Activated naive CD8-positive, alpha-beta T cell treated with anti-CD3 and anti-CD28 coated beads, Interleukin-2, amount 50 U/mL, for 16 hours (primary cell): ENCODE results near the gene TMOD1.
"Not testable (repeated sequence)": the region's sequence is repeated elsewhere in the genome, so short reads cannot be mapped to it uniquely, and the experiment has no call there.

Experiments
- DNase-seq: peaks from one replicate; pipeline ENCODE4 v3.0.0-alpha.2; 2020; ENCODE audit warnings: low read depth, low spot score

TMOD1 gene

DNA sequence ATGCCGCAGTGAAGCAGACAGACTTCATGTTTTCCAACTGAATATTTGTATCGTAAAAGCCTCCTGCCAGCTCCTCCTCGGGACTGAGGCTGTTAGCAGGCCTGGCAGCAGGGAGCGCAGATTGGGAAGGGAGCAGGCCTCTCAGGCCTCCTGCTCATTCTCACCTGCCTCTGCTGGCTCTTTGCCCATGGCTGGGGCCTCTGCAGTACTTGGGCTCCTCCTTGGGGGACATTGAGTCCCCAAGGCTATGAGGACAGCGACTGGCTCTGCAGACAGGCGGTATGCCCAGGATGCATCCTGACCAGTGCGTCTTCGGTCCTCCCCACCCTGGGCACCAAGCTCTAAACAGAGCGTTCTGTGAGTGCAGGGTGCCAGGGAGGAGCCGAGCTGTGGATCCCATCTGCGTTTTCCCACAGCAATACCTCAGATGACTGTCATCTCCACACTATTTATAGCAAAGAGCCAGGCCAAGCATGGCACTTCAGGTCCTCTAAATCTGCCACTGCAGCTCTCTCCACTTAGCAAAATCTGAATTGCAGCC lies 93.0 kb downstream of the TMOD1 start:
- no peak for DNase-seq

- no peak for DNase-seq
These were observed 95.4 kb downstream of the TMOD1 start for GRCh38 chr9:97596906-97597305.

- peak; percentile 51 for DNase-seq
These were observed 97.2 kb downstream of the TMOD1 start for GRCh38 chr9:97598461-97599288.

- no peak for DNase-seq
These were observed 97.9 kb downstream of the TMOD1 start for GRCh38 chr9:97599314-97599846.

- DNase-seq: no peak
These were observed 99.2 kb downstream of the TMOD1 start for GRCh38 chr9:97600531-97601227.

DNA sequence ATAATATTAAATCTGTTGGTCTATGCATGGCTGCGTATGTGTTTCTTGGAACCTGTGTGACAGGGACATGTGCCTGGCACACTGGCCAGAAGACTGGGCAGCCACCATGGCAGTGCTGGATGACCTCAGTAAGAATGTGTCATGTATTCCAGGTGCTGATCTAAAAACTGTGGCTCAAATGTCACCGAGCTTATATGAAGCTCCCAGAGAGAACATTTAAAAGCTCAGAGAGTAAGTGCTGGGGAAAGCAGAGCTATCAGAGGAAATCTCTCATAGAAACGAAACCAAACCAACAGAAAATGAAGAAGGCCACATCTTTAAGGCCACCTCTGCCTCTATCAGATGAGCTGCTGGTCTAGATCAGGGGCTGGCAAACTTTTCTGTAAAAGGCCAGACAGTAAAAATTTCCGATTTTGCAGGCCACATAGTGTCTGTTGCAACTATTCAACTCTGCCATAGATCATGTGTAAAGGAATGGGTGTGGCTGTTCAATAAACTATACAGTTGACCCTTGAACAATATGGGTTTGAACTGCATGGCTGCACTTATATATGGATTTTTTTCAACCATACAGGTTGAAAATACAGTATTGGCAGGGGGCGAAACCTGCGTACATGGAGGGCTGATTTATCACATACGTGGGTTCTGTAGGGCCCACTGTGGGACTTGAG lies 99.9 kb downstream of the TMOD1 start:
- no peak for DNase-seq

DNA sequence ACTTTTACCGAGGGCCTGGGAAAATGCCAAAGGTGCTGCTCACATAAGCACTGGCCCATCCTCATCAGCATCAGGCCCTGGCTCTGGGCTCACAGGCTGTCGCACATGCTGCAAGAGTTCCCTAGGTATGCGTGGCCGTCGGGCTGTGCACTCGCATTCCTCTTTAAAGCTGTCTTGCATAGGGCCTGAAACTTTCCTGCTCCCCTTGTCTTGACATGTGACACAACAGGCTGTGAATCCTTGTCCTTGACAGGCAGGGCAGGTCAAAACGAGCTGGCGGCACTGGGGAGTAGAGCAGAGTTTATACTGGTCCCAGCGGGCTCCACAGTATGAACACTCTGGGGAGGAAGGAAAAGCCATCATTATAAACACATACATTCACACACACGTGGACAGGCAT lies 101.0 kb downstream of the TMOD1 start:
- DNase-seq: no peak

- DNase-seq: no peak
These were observed 103.6 kb downstream of the TMOD1 start for GRCh38 chr9:97604901-97605645.

- DNase-seq: no peak
These were observed 114.1 kb downstream of the TMOD1 start for GRCh38 chr9:97615439-97616072.

DNA sequence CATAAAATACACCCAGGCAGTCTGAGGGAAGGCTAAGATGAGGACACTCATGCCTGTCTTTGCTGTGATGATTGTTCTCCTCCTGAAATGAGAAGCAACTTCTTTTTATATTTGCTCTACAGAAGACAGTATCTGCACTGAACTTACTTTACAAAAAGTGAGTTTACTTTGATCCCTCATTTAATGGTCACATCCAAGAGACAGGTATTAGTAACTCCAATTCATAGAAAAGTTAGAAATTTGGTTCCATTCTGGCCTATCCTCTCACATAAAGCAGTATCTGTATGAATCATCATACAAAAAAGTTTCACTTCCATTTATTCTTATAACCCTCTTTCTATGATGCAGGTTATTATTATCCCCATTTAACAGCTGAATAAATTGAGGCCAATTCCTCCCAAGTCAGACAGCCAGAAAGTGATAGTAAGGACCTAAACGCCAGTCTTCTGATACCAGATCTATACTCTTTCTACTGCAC lies 116.5 kb downstream of the TMOD1 start:
- no peak for DNase-seq

- DNase-seq: not testable (repeated sequence)
These were observed 118.6 kb downstream of the TMOD1 start for GRCh38 chr9:97620063-97620462.

DNA sequence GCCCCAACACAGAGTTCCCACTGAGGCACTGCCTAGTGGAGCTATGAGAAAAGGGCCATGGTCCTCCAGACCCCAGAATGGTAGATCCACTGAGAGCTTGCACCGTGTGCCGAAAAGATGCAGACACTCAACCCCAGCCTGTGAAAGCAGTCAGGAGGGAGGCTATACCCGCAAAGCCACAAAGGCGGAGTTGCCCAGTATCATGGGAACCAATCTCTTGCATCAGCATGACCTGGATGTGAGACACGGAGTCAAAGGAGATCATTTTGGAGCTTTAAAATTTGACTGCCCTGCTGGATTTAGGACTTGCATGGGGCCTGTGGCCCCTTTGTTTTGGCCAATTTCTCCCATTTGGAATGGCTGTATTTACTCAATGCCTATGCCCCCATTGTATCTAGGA lies 121.0 kb downstream of the TMOD1 start:
- not testable (repeated sequence) for DNase-seq

GRCh38 chr9:97623946-97624345 lies 122.5 kb downstream of the TMOD1 start:
- no peak for DNase-seq

DNA sequence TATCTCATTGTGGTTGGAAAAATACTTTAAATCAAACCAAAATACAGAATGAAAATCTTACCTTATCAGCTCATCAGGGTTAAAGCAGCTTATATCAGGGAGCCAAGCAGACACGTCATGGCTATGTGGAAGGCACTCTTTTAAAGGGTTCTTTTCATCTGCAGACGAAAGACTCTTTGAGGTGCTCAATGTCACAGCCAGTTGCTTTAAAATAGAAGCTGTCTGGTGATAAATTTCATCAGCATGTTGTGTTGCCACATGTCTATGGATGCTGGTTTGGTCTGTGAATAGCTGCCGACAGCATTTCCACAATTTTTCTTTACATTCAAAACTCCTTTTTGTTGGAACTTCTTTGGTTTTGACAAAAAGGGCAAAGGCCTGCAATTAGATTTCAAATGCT lies 124.2 kb downstream of the TMOD1 start:
- no peak for DNase-seq

DNA sequence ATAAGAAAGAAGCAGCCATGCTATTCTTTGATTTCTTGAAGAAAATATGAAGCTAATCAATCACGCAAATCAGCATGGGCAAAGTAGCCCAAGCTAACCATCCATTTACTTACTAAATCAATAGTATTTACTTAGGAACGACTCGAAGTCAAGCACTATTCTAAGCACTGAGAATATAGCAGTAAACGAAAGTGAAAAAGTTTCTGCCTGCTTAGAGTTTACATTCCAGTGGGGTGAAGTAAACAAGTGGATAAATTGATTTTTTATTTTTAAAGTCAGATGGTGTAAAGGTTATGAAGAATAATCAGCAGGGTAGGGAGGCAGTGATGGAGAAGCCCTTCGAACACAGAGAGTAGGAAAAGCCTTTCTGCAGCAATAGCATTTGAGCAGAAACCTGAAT lies 126.2 kb downstream of the TMOD1 start:
- DNase-seq: no peak

GRCh38 chr9:97628668-97629067 lies 127.2 kb downstream of the TMOD1 start:
- no peak for DNase-seq

DNA sequence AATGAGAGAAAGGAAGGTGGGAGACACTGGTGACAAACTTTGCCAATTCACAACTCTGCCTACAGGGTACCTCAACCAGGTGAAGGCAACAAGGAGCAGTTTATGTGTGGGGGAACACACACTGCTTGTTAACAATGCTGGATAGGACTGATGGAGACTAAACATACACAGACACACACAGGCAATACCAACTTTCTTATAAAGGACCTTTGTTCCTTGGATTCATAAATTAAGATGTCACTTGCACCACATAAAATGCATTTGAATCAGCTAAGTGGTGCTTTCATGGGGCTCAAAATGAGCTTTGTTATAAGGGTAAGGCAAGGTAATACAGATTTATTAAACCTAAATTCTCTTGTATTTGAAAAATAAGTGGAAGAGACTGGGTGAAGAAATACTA lies 127.7 kb downstream of the TMOD1 start:
- DNase-seq: no peak

- DNase-seq: no peak
These were observed 129.1 kb downstream of the TMOD1 start for GRCh38 chr9:97630591-97630990.

DNA sequence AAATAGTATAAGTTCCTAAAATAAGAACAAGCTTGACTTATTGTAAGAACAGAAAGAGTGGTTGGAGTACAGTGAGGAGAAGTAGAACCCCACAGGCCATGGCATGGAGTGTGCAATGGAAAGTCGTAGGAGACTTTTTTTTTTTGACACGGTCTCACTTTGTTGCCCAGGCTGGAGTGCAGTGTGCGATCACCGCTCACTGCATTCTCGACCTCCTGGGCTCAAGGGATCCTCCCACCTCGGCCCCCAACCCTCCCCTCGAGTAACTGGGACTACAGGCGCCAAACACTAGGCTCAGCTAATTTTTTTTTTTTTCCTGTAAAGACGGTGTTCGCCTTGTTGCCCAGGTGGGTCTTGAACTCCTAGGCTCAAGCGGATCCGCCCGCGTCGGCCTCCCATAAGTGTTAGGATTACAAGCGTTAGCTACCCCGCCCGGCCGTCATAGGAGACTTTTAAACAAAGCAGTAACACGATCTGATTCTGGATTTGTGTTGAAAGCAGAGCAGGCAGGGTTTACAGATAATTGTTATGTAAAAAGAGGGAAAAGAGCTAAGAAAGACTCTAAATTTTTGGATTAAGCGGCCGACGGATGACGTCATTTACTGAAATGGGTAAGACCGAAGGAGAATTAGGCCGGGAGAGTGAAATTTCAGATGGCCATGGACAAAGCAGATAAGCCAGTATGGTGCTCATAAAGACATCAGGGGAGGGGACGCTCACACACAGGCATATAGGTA lies 130.9 kb downstream of the TMOD1 start:
- DNase-seq: no peak
